Suprapubic skin (tissue), 4 donors: Measurements from ENCODE around the gene DTNB.

ENCODE experiments used
- CTCF ChIP-seq, 2 donors: fragments of 200-600 bp in 1 of 2; fragments of 450-650 bp in 1 of 2; sonication (generic) in 1 of 2; IDR thresholded peaks; one replicate each; pipeline ENCODE4 v1.5.1; 2016 to 2019; ENCODE audit warnings: antibody characterized with exemption in 2 of 2, mild to moderate bottlenecking in 1 of 2, moderate library complexity in 1 of 2
- EP300 ChIP-seq: sonication (generic); formaldehyde crosslinking; IDR thresholded peaks from one replicate; pipeline ENCODE4 v1.6.1; 2017; ENCODE audit warnings: antibody characterized with exemption
- POLR2A ChIP-seq, 2 donors: fragments of 450-650 bp; IDR thresholded peaks; one replicate each; pipeline ENCODE4 v1.6.1; 2017; ENCODE audit warnings: antibody characterized with exemption in 2 of 2, mild to moderate bottlenecking in 2 of 2, moderate library complexity in 2 of 2
- POLR2AphosphoS5 ChIP-seq, 3 donors: sonication (generic); formaldehyde crosslinking; IDR thresholded peaks; one replicate each; pipeline ENCODE4 v1.6.1; 2017; ENCODE audit warnings: antibody characterized with exemption in 3 of 3

GRCh38 chr2:25712455-25712854 is 39.1 kb upstream of the DTNB start:
- TF ChIP-seq CTCF (IDR thresholded peaks at IDR 0.05) (no peak), EP300 (no peak), POLR2A (IDR thresholded peaks at IDR 0.05) (no peak), POLR2AphosphoS5 (IDR thresholded peaks at IDR 0.05) (no peak)
